Activated naive CD4-positive, alpha-beta T cell treated with Interleukin-2 at 50 U/mL for 16 hours (primary cell): ENCODE results near the gene CAMTA2.
A peak's percentile ranks its signal among the peaks of the same experiment; 100 is the strongest.

ENCODE experiments used
- DNase-seq: peaks from one replicate; pipeline ENCODE4 v3.0.0-alpha.2; 2020

The CAMTA2 gene

GRCh38 chr17:5000237-5000639 is 12.8 kb upstream of the CAMTA2 start:
- DNase-seq: no peak

GRCh38 chr17:4999430-5000093 is 12.1 kb upstream of the CAMTA2 start:
- no peak for DNase-seq

GRCh38 chr17:4998732-4999429 is 11.4 kb upstream of the CAMTA2 start:
- DNase-seq: no peak

- DNase-seq: no peak
Observed at GRCh38 chr17:4998027-4998731, 10.7 kb upstream of the CAMTA2 start.

- peak; percentile 89 for DNase-seq
Observed at GRCh38 chr17:4997302-4998026, 10.0 kb upstream of the CAMTA2 start, which contains the start of the genes INCA1 and KIF1C. Gene INCA1 (minus strand): TSS chr17:4997522. CDS start chr17:4994437, 3,085 bp downstream. Gene KIF1C (plus strand): TSS chr17:4997950. CDS start chr17:5000247, 2,297 bp downstream.

- no peak for DNase-seq
Observed at GRCh38 chr17:4994081-4994595, 6.7 kb upstream of the CAMTA2 start.

GRCh38 chr17:4987767-4988567 is 492 bp upstream of the CAMTA2 start:
- DNase-seq: no peak

- DNase-seq: no peak
Observed at GRCh38 chr17:4986403-4986802, 1.1 kb downstream of the CAMTA2 start.

GRCh38 chr17:4982305-4982704 is 5.2 kb downstream of the CAMTA2 start:
- no peak for DNase-seq

GRCh38 chr17:4980644-4981216 is 6.7 kb downstream of the CAMTA2 start:
- DNase-seq: peak; percentile 9

GRCh38 chr17:4978726-4979125 is 8.7 kb downstream of the CAMTA2 start:
- no peak for DNase-seq

GRCh38 chr17:4974115-4974670 is 13.3 kb downstream of the CAMTA2 start:
- no peak for DNase-seq

GRCh38 chr17:4973256-4974114 is 14.0 kb downstream of the CAMTA2 start:
- no peak for DNase-seq

- DNase-seq: no peak
Observed at GRCh38 chr17:4972752-4973151, 14.7 kb downstream of the CAMTA2 start.

- no peak for DNase-seq
Observed at GRCh38 chr17:4972322-4972721, 15.2 kb downstream of the CAMTA2 start.

- no peak for DNase-seq
Observed at GRCh38 chr17:4971826-4972225, 15.6 kb downstream of the CAMTA2 start.

- no peak for DNase-seq
Observed at GRCh38 chr17:4970273-4970672, 17.2 kb downstream of the CAMTA2 start.

GRCh38 chr17:4969551-4970173 is 17.8 kb downstream of the CAMTA2 start:
- peak; percentile 52 for DNase-seq

- peak; percentile 60 for DNase-seq
Observed at GRCh38 chr17:4969047-4969550, 18.4 kb downstream of the CAMTA2 start.
